Spleen (tissue), 7 donors: ENCODE measurements around the gene YTHDF1.

Experiments used
- CTCF ChIP-seq, 11 experiments: fragments of 200-600 bp in 7 of 11; fragments of 450-650 bp in 4 of 11; sonication (generic) in 4 of 11; IDR thresholded peaks in 8 of 11; conservative IDR thresholded peaks in 3 of 11; 1 replicate in 7 of 11; 2 replicates in 4 of 11; pipeline versions ENCODE4 v1.4.0 to v1.8.0; 2016 to 2021; ENCODE audit warnings: antibody characterized with exemption in 11 of 11, inconsistent platforms in 4 of 11, mild to moderate bottlenecking in 1 of 11
- POLR2A ChIP-seq, 3 donors: fragments of 450-650 bp; IDR thresholded peaks; one replicate each; pipeline ENCODE4 v1.5.1; 2017; ENCODE audit warnings: antibody characterized with exemption in 3 of 3, mild to moderate bottlenecking in 1 of 3
- POLR2AphosphoS5 ChIP-seq, 3 donors: sonication (generic); formaldehyde crosslinking; IDR thresholded peaks; one replicate each; pipeline ENCODE4 v1.5.1; 2017; ENCODE audit warnings: antibody characterized with exemption in 3 of 3
- donor health status: DM: no; HTN: no; CAD: no; lungs with moderate emphysema.
- donor health status: DM: no; HTN: no; CAD: no.
- donor health status: DM: no; HTN: no; CAD: no.

GRCh38 chr20:63224412-63225081 lies 8.6 kb upstream of the YTHDF1 start:
- TF ChIP-seq CTCF (IDR thresholded peaks at IDR 0.05 in 8 of 11, conservative IDR thresholded peaks at IDR 0.05 in 3 of 11): no peak
- TF ChIP-seq POLR2A (IDR thresholded peaks at IDR 0.05): no peak
- TF ChIP-seq POLR2AphosphoS5 (IDR thresholded peaks at IDR 0.05): no peak
